GM18868 (cell line): ENCODE results near the gene LY6G6F.

Experiments used
- ATAC-seq: cut with Tn5 transposase; IDR thresholded peaks from one replicate; pipeline ENCODE4 v1.9.1; 2021; ENCODE audit warnings: mild to moderate bottlenecking, moderate library complexity; ENCODE audit not compliant: unreplicated experiment

Gene LY6G6F

GRCh38 chr6:31737315-31737990 lies 30.8 kb downstream of the LY6G6F start:
- ATAC-seq, result no peak

- no peak for ATAC-seq
Observed at GRCh38 chr6:31737991-31738979, 31.6 kb downstream of the LY6G6F start.

GRCh38 chr6:31739639-31740396 lies 33.2 kb downstream of the LY6G6F start, which contains the start of gene MSH5:
Gene MSH5 (plus strand): TSS chr6:31740005. CDS start chr6:31740467, 462 bp downstream.
- peak; percentile 78 for ATAC-seq

- no peak for ATAC-seq
Observed at GRCh38 chr6:31740397-31741223, 33.9 kb downstream of the LY6G6F start.

- ATAC-seq, result no peak
Observed at GRCh38 chr6:31741815-31742214, 35.1 kb downstream of the LY6G6F start.

- ATAC-seq, result no peak
Observed at GRCh38 chr6:31742894-31743293, 36.2 kb downstream of the LY6G6F start.

- ATAC-seq, result no peak
Observed at GRCh38 chr6:31744422-31744821, 37.8 kb downstream of the LY6G6F start.

GRCh38 chr6:31749301-31750036 lies 42.8 kb downstream of the LY6G6F start:
- no peak for ATAC-seq

- no peak for ATAC-seq
Observed at GRCh38 chr6:31750411-31751022, 43.9 kb downstream of the LY6G6F start.

- ATAC-seq, result no peak
Observed at GRCh38 chr6:31752739-31753319, 46.2 kb downstream of the LY6G6F start.

- no peak for ATAC-seq
Observed at GRCh38 chr6:31758281-31758680, 51.6 kb downstream of the LY6G6F start.
